Panc1 (cell line): Measurements from ENCODE around the gene DUSP16. TPM values are rescaled to one million over a fixed set of nuclear protein-coding genes. Genes with fewer than 3 reads are reported as not detected.

Source experiments
- ATAC-seq: fragments of 200-7000 bp; cut with Tn5 transposase; 2 replicates; pipeline ENCODE4 v1.9.1; 2020; ENCODE audit warnings: mild to moderate bottlenecking, moderate library complexity
- BruUV-seq: library from RNA; stranded (reverse); fragments of 400-500 nt; replicated peaks from 2 replicates; lab custom pipeline; 2021; lab: Mats Ljungman, UMichigan
- CTCF ChIA-PET: fragments of 300-600 bp; sonication (Branson Sonifier 250); formaldehyde crosslinking; loops from one replicate; lab custom pipeline; 2022; ENCODE audit warnings: antibody characterized with exemption; lab: Charles Lee
- POLR2A ChIA-PET: fragments of 300-600 bp; sonication (Branson Sonifier 250); formaldehyde crosslinking; loops from one replicate; lab custom pipeline; 2022; ENCODE audit warnings: antibody characterized with exemption; lab: Charles Lee
- DNase-seq: peaks from one replicate; pipeline ENCODE4 v3.0.0-alpha.2; 2010; ENCODE audit warnings: low read depth, low spot score
- H3K27ac ChIP-seq: 2 replicates; pipeline ENCODE4 v1.5.1; 2011; ENCODE audit warnings: mild to moderate bottlenecking, low read length, inconsistent platforms
- H3K27me3 ChIP-seq: fragments of 200-500 bp; sonication (Bioruptor generic); 2 replicates; pipeline ENCODE4 v1.6.0; 2014; ENCODE audit warnings: low read length, inconsistent platforms; ENCODE audit not compliant: control insufficient read depth, insufficient read depth
- H3K36me3 ChIP-seq: fragments of 200-500 bp; sonication (Bioruptor generic); 2 replicates; pipeline ENCODE4 v1.5.1; 2014; ENCODE audit warnings: inconsistent platforms, mild to moderate bottlenecking, low read length, moderate library complexity; ENCODE audit not compliant: control insufficient read depth, insufficient read depth
- H3K4me1 ChIP-seq: 2 replicates; pipeline ENCODE4 v1.5.1; 2011; ENCODE audit warnings: inconsistent platforms, mild to moderate bottlenecking, low read length, moderate library complexity; ENCODE audit not compliant: control insufficient read depth, insufficient read depth
- H3K4me3 ChIP-seq, 2 experiments: 2 replicates each; pipeline ENCODE4 v1.5.1; 2011 to 2012; ENCODE audit warnings: low read depth in 2 of 2, low read length in 2 of 2, mild to moderate bottlenecking in 2 of 2, inconsistent platforms in 1 of 2, moderate library complexity in 1 of 2
- H3K9me3 ChIP-seq: fragments of 200-500 bp; sonication (Bioruptor generic); 2 replicates; pipeline ENCODE4 v1.5.1; 2014; ENCODE audit warnings: low read depth, mild to moderate bottlenecking, inconsistent platforms, low read length, moderate library complexity; ENCODE audit not compliant: control insufficient read depth, insufficient read depth
- POLR2AphosphoS5 ChIP-seq: IDR thresholded peaks from 2 replicates; pipeline ENCODE4 v1.6.1; 2012; ENCODE audit warnings: mild to moderate bottlenecking, low read depth, low read length, moderate library complexity
- REST ChIP-seq, 2 experiments: IDR thresholded peaks; 2 replicates each; pipeline ENCODE4 v1.6.1; 2011 to 2012; ENCODE audit warnings: low read depth in 2 of 2, control low read depth in 1 of 2, low read length in 1 of 2, mild to moderate bottlenecking in 1 of 2, moderate library complexity in 1 of 2; ENCODE audit not compliant: insufficient read depth in 1 of 2
- SIN3A ChIP-seq: IDR thresholded peaks from 2 replicates; pipeline ENCODE4 v1.6.1; 2012; ENCODE audit warnings: low read depth, mild to moderate bottlenecking, low read length, moderate library complexity, borderline replicate concordance; ENCODE audit not compliant: insufficient read depth
- TCF7L2 ChIP-seq: IDR thresholded peaks from 2 replicates; pipeline ENCODE4 v1.6.1; 2011; ENCODE audit warnings: mild to moderate bottlenecking, low read depth, low read length, inconsistent platforms
- in situ Hi-C: cut with HindIII; loops from 2 replicates; pipeline ENCODE4 v1.10.0; 2016; ENCODE audit warnings: low sequenced_read_pairs, low pct_unique_long_range_greater_than_20kb
- intact Hi-C: fragments of 100-400 bp; cut with micrococcal nuclease; formaldehyde crosslinking; loops from one replicate; pipeline ENCODE4 v1.10.0; 2022; ENCODE audit not compliant: unreplicated experiment
- total RNA-seq: library from RNA; stranded (reverse); gene quantifications from one replicate; pipeline ENCODE4 v1.2.1, GENCODE V29; 2021; ENCODE audit not compliant: unreplicated experiment
- TF ChIP-seq, protein P1 (sequence below): fragments of 450-650 bp; IDR thresholded peaks from 2 replicates; pipeline ENCODE4 v1.5.1; 2017; ENCODE audit warnings: mild to moderate bottlenecking

Gene DUSP16
- total RNA-seq, 1 experiment from 2014 or later: 12.9 TPM

- no peak overlapping the region for H3K4me3 ChIP-seq
- no peaks in the 10 kb centered on the region; the same call in 1 of the 2 replicates for H3K4me1 ChIP-seq
- no peak for DNase-seq
- no peaks in the 10 kb centered on the region for H3K9me3 ChIP-seq
- no TSS peak for BruUV-seq
- no peak for TF ChIP-seq POLR2AphosphoS5
- no peak for TF ChIP-seq SIN3A
- no peaks in the 10 kb centered on the region for H3K27me3 ChIP-seq
- H3K36me3 ChIP-seq: no peaks in the 10 kb centered on the region
- in situ Hi-C loops (no loop called here), intact Hi-C loops (no loop called here)
- ChIA-PET CTCF (no interaction called here), POLR2A (interaction anchor here (0.6 kb wide), 1 partner anchor 14 kb away, joined by 8 read pairs; no protein-coding TSS in a partner anchor)
- no peak for ATAC-seq
- no peak overlapping the region for H3K27ac ChIP-seq
Measured at GRCh38 chr12:12537421-12537820, 25.2 kb downstream of the DUSP16 start.

DNA sequence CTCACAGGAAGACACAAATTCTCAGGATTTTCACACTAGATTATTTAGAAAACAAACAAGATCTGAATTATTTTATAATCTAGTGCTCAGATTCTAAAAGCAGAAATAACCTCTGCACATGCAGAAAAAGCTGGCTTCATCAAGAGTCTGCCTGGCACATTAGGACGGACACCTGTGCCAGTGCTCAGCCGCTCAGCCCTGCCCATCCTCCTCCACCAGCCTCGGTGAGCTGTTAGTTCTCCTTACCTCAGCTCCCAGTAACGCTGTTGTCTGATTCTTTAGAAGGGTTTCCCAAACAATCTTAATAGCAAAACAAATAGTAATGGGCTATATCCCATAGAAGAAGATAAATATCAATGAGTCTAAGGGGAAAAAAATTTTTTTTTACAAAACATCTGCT, 27.7 kb downstream of the DUSP16 start:
- DNase-seq: no peak
- no peaks in the 10 kb centered on the region for H3K9me3 ChIP-seq
- no peak for ATAC-seq
- in situ Hi-C loops (no loop called here), intact Hi-C loops (no loop called here)
- TF ChIP-seq SIN3A: no peak
- TF ChIP-seq, protein P1, sequence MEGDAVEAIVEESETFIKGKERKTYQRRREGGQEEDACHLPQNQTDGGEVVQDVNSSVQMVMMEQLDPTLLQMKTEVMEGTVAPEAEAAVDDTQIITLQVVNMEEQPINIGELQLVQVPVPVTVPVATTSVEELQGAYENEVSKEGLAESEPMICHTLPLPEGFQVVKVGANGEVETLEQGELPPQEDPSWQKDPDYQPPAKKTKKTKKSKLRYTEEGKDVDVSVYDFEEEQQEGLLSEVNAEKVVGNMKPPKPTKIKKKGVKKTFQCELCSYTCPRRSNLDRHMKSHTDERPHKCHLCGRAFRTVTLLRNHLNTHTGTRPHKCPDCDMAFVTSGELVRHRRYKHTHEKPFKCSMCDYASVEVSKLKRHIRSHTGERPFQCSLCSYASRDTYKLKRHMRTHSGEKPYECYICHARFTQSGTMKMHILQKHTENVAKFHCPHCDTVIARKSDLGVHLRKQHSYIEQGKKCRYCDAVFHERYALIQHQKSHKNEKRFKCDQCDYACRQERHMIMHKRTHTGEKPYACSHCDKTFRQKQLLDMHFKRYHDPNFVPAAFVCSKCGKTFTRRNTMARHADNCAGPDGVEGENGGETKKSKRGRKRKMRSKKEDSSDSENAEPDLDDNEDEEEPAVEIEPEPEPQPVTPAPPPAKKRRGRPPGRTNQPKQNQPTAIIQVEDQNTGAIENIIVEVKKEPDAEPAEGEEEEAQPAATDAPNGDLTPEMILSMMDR: no peak
- TF ChIP-seq TCF7L2: no peak
- TF ChIP-seq POLR2AphosphoS5: no peak
- TF ChIP-seq REST (IDR thresholded peaks at IDR 0.05; ENCODE audit: insufficient read depth in 1 of 2, low read depth in 2 of 2, low read length in 1 of 2): no peak
- no peaks in the 10 kb centered on the region; the same call in 1 of the 2 replicates for H3K4me1 ChIP-seq
- POLR2A ChIA-PET: interaction anchor here (0.5 kb wide), 1 partner anchor 149 kb away, joined by 4 read pairs; no protein-coding TSS in a partner anchor
- no peak overlapping the region for H3K4me3 ChIP-seq
- H3K36me3 ChIP-seq: no peaks in the 10 kb centered on the region
- H3K27me3 ChIP-seq: no peaks in the 10 kb centered on the region
- no peak overlapping the region for H3K27ac ChIP-seq
- BruUV-seq: no TSS peak
- CTCF ChIA-PET: no interaction called here

DNA sequence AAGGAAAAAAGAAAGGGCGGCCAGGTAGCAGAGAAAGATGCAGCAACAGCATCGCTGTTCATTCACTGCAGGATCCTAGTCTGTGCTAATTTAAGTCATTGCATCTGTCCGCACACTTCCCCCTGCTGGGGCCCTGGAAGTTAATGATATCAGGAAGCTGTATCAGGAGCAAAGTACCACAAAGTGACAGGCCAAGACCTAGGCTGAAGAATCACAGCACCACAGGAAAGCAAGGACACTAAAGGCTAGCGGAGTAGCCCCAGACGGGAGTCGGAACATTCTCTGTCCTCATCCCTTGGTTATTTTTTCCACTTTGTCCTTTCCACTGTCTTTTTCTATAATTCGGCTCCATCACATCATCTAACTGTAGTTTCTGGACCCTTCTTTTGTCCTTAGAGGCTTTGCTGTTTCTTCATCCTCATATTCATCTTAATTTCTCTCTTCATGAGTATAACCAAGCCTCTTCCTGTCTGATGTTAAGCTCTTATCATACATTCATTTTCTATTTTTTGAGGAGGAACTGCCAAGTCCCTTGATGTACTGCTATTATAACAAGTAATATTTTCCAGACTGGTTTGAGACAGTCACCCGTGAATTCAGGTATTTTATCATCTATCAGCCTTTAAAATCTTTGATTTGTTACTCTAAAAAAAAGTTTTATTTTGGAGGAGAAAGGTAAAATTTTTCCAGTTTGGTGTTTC, 28.3 kb downstream of the DUSP16 start:
- DNase-seq (no peak), ATAC-seq (no peak)
- in situ Hi-C loops: no loop called here
- TF ChIP-seq SIN3A (no peak), REST (IDR thresholded peaks at IDR 0.05; ENCODE audit: insufficient read depth in 1 of 2, low read depth in 2 of 2, low read length in 1 of 2) (no peak), TCF7L2 (no peak), POLR2AphosphoS5 (no peak)
- TF ChIP-seq, protein P1: no peak
- H3K36me3 ChIP-seq: no peaks in the 10 kb centered on the region
- H3K9me3 ChIP-seq: no peaks in the 10 kb centered on the region
- intact Hi-C loops: no loop called here
- no peaks in the 10 kb centered on the region for H3K27me3 ChIP-seq
- CTCF ChIA-PET: no interaction called here
- H3K4me3 ChIP-seq: no peak overlapping the region
- H3K4me1 ChIP-seq: no peaks in the 10 kb centered on the region; the same call in 1 of the 2 replicates
- no TSS peak for BruUV-seq
- no peak overlapping the region for H3K27ac ChIP-seq
- POLR2A ChIA-PET: interaction anchor here (0.5 kb wide), 1 partner anchor 149 kb away, joined by 4 read pairs; no protein-coding TSS in a partner anchor
